Eye (tissue), 1 donor: ENCODE data around the gene ABCA4.

Experiments
- DNase-seq: peaks from one replicate; pipeline ENCODE4 v3.0.0-alpha.2; 2015

The ABCA4 gene

GRCh38 chr1:94104127-94104684, 16.7 kb downstream of the ABCA4 start:
- no peak for DNase-seq

GRCh38 chr1:94103608-94104007, 17.3 kb downstream of the ABCA4 start:
- no peak for DNase-seq

GRCh38 chr1:94101613-94102525, 19.1 kb downstream of the ABCA4 start:
- DNase-seq: no peak

GRCh38 chr1:94100785-94101612, 19.9 kb downstream of the ABCA4 start:
- no peak for DNase-seq

GRCh38 chr1:94100129-94100784, 20.7 kb downstream of the ABCA4 start:
- DNase-seq: no peak

GRCh38 chr1:94099303-94099702, 21.6 kb downstream of the ABCA4 start:
- no peak for DNase-seq

GRCh38 chr1:94098585-94099111, 22.3 kb downstream of the ABCA4 start:
- DNase-seq: no peak

GRCh38 chr1:94096797-94097549, 24.0 kb downstream of the ABCA4 start:
- peak; percentile 68 for DNase-seq

- no peak for DNase-seq
Observed at GRCh38 chr1:94095744-94096469, 25.0 kb downstream of the ABCA4 start.

GRCh38 chr1:94095112-94095637, 25.8 kb downstream of the ABCA4 start:
- peak; percentile 85 for DNase-seq

GRCh38 chr1:94094469-94095111, 26.4 kb downstream of the ABCA4 start:
- DNase-seq: peak; percentile 69

GRCh38 chr1:94093996-94094395, 27.0 kb downstream of the ABCA4 start:
- no peak for DNase-seq

GRCh38 chr1:94093396-94093795, 27.6 kb downstream of the ABCA4 start:
- DNase-seq: peak; percentile 40

GRCh38 chr1:94092210-94092613, 28.7 kb downstream of the ABCA4 start:
- peak; percentile 70 for DNase-seq

GRCh38 chr1:94090761-94091160, 30.2 kb downstream of the ABCA4 start:
- DNase-seq: no peak

GRCh38 chr1:94087193-94087592, 33.8 kb downstream of the ABCA4 start:
- DNase-seq: no peak

- no peak for DNase-seq
Observed at GRCh38 chr1:94084547-94084946, 36.4 kb downstream of the ABCA4 start.

GRCh38 chr1:94084085-94084484, 36.9 kb downstream of the ABCA4 start:
- peak; percentile 20 for DNase-seq

GRCh38 chr1:94083681-94084080, 37.3 kb downstream of the ABCA4 start:
- peak; percentile 22 for DNase-seq
